K562 (cell line): ENCODE data around the gene FLOT2. TPM values are rescaled to one million over a fixed set of nuclear protein-coding genes. Genes with fewer than 3 reads are reported as not detected.

Experiments
- ATAC-seq: fragments of 200-7000 bp; cut with Tn5 transposase; 3 replicates; pipeline ENCODE4 v1.9.1; 2020; ENCODE audit warnings: moderate library complexity
- BruUV-seq: library from RNA; stranded (reverse); fragments of 400-500 nt; replicated peaks from 2 replicates; lab custom pipeline; 2021; lab: Mats Ljungman, UMichigan
- CTCF ChIA-PET: fragments of 300-600 bp; formaldehyde crosslinking; extraction: SDS; loops from one replicate; lab custom pipeline; 2021; ENCODE audit warnings: low intra/inter-chr PET ratio; lab: Yijun Ruan, JAX
- POLR2A ChIA-PET: fragments of 300-600, 350-650 bp; sonication (Branson Sonifier 250); formaldehyde crosslinking; extraction: SDS; loops from one replicate; lab custom pipeline; 2021; ENCODE audit warnings: antibody characterized with exemption, inconsistent platforms; lab: Yijun Ruan, JAX
- DNase-seq, 4 experiments: peaks; one replicate each; pipeline versions ENCODE4 v3.0.0 to v3.0.0-alpha.2; 2011 to 2018; ENCODE audit warnings: low spot score in 3 of 4, mixed read lengths in 3 of 4; ENCODE audit errors: extremely low read depth in 1 of 4
- FAIRE-seq: peaks from 2 replicates; lab custom pipeline; 2011; peaks lifted over from hg19 to GRCh38; lab: Jason Lieb, UNC
- H2AFZ ChIP-seq: 2 replicates; pipeline ENCODE4 v1.6.0; 2011; ENCODE audit warnings: low read depth, low read length, control low read depth, inconsistent platforms
- H3K27ac ChIP-seq: fragments of 200-600 bp; 3 replicates; pipeline ENCODE4 v1.8.0; 2011; ENCODE audit warnings: low read depth, mild to moderate bottlenecking, control low read depth, inconsistent platforms, low read length, moderate library complexity, mixed read lengths; ENCODE audit errors: extremely low read depth
- H3K27me3 ChIP-seq, 2 experiments: fragments of 300-600 bp in 1 of 2; 2 replicates in 1 of 2; 3 replicates in 1 of 2; pipeline versions ENCODE4 v1.6.0 to v1.8.0; 2011; ENCODE audit warnings: inconsistent platforms in 2 of 2, low read length in 2 of 2, mild to moderate bottlenecking in 1 of 2, mixed read lengths in 1 of 2, moderate library complexity in 1 of 2; ENCODE audit not compliant: control insufficient read depth in 2 of 2, insufficient read depth in 2 of 2
- H3K36me3 ChIP-seq: fragments of 300-600 bp; 3 replicates; pipeline ENCODE4 v1.8.0; 2011; ENCODE audit warnings: mild to moderate bottlenecking, low read length, inconsistent platforms; ENCODE audit not compliant: control insufficient read depth, insufficient read depth
- H3K4me1 ChIP-seq, 2 experiments: fragments of 200-600 bp in 1 of 2; replicated peaks in 1 of 2; 2 replicates in 1 of 2; 3 replicates in 1 of 2; pipeline versions ENCODE4 v1.5.1 to v1.8.0; 2011; ENCODE audit warnings: inconsistent platforms in 2 of 2, low read length in 2 of 2, mild to moderate bottlenecking in 1 of 2, mixed read lengths in 1 of 2, moderate library complexity in 1 of 2; ENCODE audit not compliant: control insufficient read depth in 2 of 2, insufficient read depth in 2 of 2
- H3K4me2 ChIP-seq: 2 replicates; pipeline ENCODE4 v1.6.1; 2011; ENCODE audit warnings: low read length, control low read depth, inconsistent platforms, mixed read lengths; ENCODE audit not compliant: insufficient read depth
- H3K4me3 ChIP-seq: fragments of 200-600 bp; sonication (generic), shearing (Covaris generic); 2 replicates; pipeline ENCODE4 v1.5.1; 2016; ENCODE audit warnings: control low read depth, inconsistent platforms
- H3K79me2 ChIP-seq: fragments of 200-600 bp; 3 replicates; pipeline ENCODE4 v1.8.0; 2011; ENCODE audit warnings: low read length, inconsistent platforms; ENCODE audit not compliant: control insufficient read depth, insufficient read depth
- H3K9ac ChIP-seq, 2 experiments: 2 replicates each; pipeline versions ENCODE4 v1.6.0 to v1.6.1; 2011; ENCODE audit warnings: low read depth in 2 of 2, low read length in 2 of 2, control low read depth in 1 of 2, inconsistent platforms in 1 of 2, mild to moderate bottlenecking in 1 of 2, mixed read lengths in 1 of 2; ENCODE audit not compliant: insufficient read depth in 1 of 2
- H3K9me1 ChIP-seq: one replicate; pipeline ENCODE4 v1.6.0; 2011; ENCODE audit warnings: inconsistent platforms, mild to moderate bottlenecking, low read length, moderate library complexity; ENCODE audit not compliant: control insufficient read depth, insufficient read depth
- H3K9me3 ChIP-seq: replicated peaks from 2 replicates; pipeline ENCODE4 v1.5.1; 2011; ENCODE audit warnings: low read depth, low read length, inconsistent platforms; ENCODE audit not compliant: control insufficient read depth, insufficient read depth
- H4K20me1 ChIP-seq: replicated peaks from 2 replicates; pipeline ENCODE4 v1.6.1; 2011; ENCODE audit warnings: low read length, inconsistent platforms, mixed read lengths; ENCODE audit not compliant: control insufficient read depth, insufficient read depth
- ASH1L ChIP-seq: fragments of 450-650 bp; IDR thresholded peaks from 2 replicates; pipeline ENCODE4 v1.6.1; 2018; ENCODE audit warnings: borderline replicate concordance, mild to moderate bottlenecking, low read depth; ENCODE audit not compliant: partially characterized antibody
- CEBPB ChIP-seq: fragments of 450-650 bp; IDR thresholded peaks from 2 replicates; pipeline ENCODE4 v1.6.1; 2016; ENCODE audit warnings: missing genetic modification characterization, missing compliant biosample characterization
- ESRRB ChIP-seq: fragments of 250-450 bp; sonication (Bioruptor Pico); IDR thresholded peaks from 2 replicates; pipeline ENCODE4 v1.5.0; 2020; ENCODE audit warnings: mild to moderate bottlenecking, moderate library complexity, borderline replicate concordance
- NCOA4 ChIP-seq: fragments of 450-650 bp; IDR thresholded peaks from 2 replicates; pipeline ENCODE4 v1.6.1; 2018; ENCODE audit warnings: mild to moderate bottlenecking; ENCODE audit not compliant: partially characterized antibody
- RAD21 ChIP-seq, 2 experiments: fragments of 250-450 bp in 1 of 2; fragments of 450-650 bp in 1 of 2; sonication (Bioruptor Pico) in 1 of 2; formaldehyde crosslinking in 1 of 2; IDR thresholded peaks in 1 of 2; conservative IDR thresholded peaks in 1 of 2; 2 replicates each; pipeline versions ENCODE4 v1.4.0 to v1.8.0; 2020 to 2022; ENCODE audit warnings: mild to moderate bottlenecking in 2 of 2, moderate library complexity in 1 of 2
- SAFB ChIP-seq: fragments of 200-400 bp; formaldehyde crosslinking; IDR thresholded peaks from 2 replicates; pipeline ENCODE4 v1.6.1; 2017; ENCODE audit warnings: low read depth, low read length, borderline replicate concordance
- TEAD4 ChIP-seq, 2 experiments: sonication (generic) in 1 of 2; formaldehyde crosslinking in 1 of 2; IDR thresholded peaks; 2 replicates each; pipeline versions ENCODE4 v1.6.1 to v1.8.0; 2012 to 2022; ENCODE audit warnings: borderline replicate concordance in 1 of 2, inconsistent platforms in 1 of 2, low read length in 1 of 2, mild to moderate bottlenecking in 1 of 2, missing genetic modification reagents in 1 of 2
- USF2 ChIP-seq: sonication (generic); formaldehyde crosslinking; IDR thresholded peaks from 2 replicates; pipeline ENCODE4 v1.5.0; 2020; ENCODE audit warnings: missing genetic modification reagents
- ZBTB7A ChIP-seq: IDR thresholded peaks from 2 replicates; pipeline ENCODE4 v1.6.1; 2011; ENCODE audit warnings: low read depth, mild to moderate bottlenecking, low read length, moderate library complexity, borderline replicate concordance; ENCODE audit not compliant: control insufficient read depth
- ZNF551 ChIP-seq: fragments of 250-450 bp; sonication (Bioruptor Pico); IDR thresholded peaks from 2 replicates; pipeline ENCODE4 v1.5.0; 2021; ENCODE audit warnings: mild to moderate bottlenecking, moderate library complexity
- WGBS: fragments of 100-300 bp; shearing (Covaris generic); methylation state at CpG from one replicate; pipeline ENCODE4 v1.1.6; 2016; ENCODE audit warnings: low coverage, mixed read lengths; ENCODE audit not compliant: insufficient coverage; ENCODE audit errors: missing lambda C conversion rate; 5-methylcytosine and 5-hydroxymethylcytosine counted together
- in situ Hi-C: fragments of 300-500 bp; cut with MboI; formaldehyde crosslinking; loops from 4 replicates; pipeline ENCODE4 v1.15.0; 2018; ENCODE audit warnings: inconsistent platforms, mixed read lengths
- intact Hi-C: fragments of 100-400 bp; cut with micrococcal nuclease; formaldehyde crosslinking; loops from 2 replicates; pipeline ENCODE4 v1.14.2; 2022
- polyA plus RNA-seq, 8 experiments: library from polyadenylated mRNA; depleted of rRNA in 4 of 8; stranded (reverse) in 5 of 8; unstranded in 3 of 8; fragments of >200 nt; fragmentation: Nextera tagmentation in 2 of 8; fragmentation: Illumina TruSeq in 1 of 8; extraction: Ambion mirVana in 2 of 8; extraction: Trizol in 1 of 8; gene quantifications; 2 replicates each; pipeline versions ENCODE4 v1.2.1 to v1.2.3, GENCODE V29; 2011 to 2014; ENCODE audit warnings: inconsistent platforms in 1 of 8, missing spikeins in 1 of 8
- total RNA-seq, 7 experiments: library from RNA; depleted of rRNA in 6 of 7; stranded (reverse); fragments of >200 nt in 6 of 7; fragmentation: Illumina TruSeq in 2 of 7; extraction: Trizol in 2 of 7; gene quantifications; 2 replicates each; pipeline versions ENCODE4 v1.2.1 to v1.2.3, GENCODE V29; 2011 to 2021; ENCODE audit warnings: low replicate concordance in 1 of 7

Gene FLOT2
- total and polyA plus RNA-seq, 9 of the 15 experiments (the other 6 are each of a cell fraction or from before 2014, with no cell fraction given) = 17.5 to 138 (median 41.7) TPM

- no peak for TF ChIP-seq USF2 (CRISPR knock-in tag)
- peak; percentile 9; the same call in 1 of the 2 replicates for TF ChIP-seq CEBPB (tag)
- TF ChIP-seq, all 486 proteins: peak for 12
These were observed 55.6 kb downstream of the FLOT2 start (continued) for GRCh38 chr17:28841901-28842281.

- ChIA-PET CTCF (no interaction called here), POLR2A (interaction anchor here (0.5 to 4.7 kb wide), 6 partner anchors 8 to 63 kb away, joined by 3 to 27 read pairs (median 4); no protein-coding TSS in a partner anchor)
- 55% methylated on average over 2 of the region's 2 CpGs for WGBS
- ATAC-seq (no peak), FAIRE-seq (no peak), DNase-seq (peak in 1 of 4 experiments; percentile 15)
- H4K20me1 ChIP-seq = no peaks in the 10 kb centered on the region
- H3K79me2 ChIP-seq = peaks cover 87% of the 10 kb centered on the region
- H3K9me3 ChIP-seq = no peaks in the 10 kb centered on the region
- H2AFZ ChIP-seq = no peak overlapping the region
- intact Hi-C loops (no loop called here), in situ Hi-C loops (no loop called here)
- no peaks in the 10 kb centered on the region for H3K27me3 ChIP-seq
- no TSS peak for BruUV-seq
- no peaks in the 10 kb centered on the region for H3K9me1 ChIP-seq
- TF ChIP-seq NCOA4 (no peak), ASH1L (no peak), TEAD4 (IDR thresholded peaks at IDR 0.05; ENCODE audit: low read length) (no peak), TEAD4 (CRISPR knock-in tag; IDR thresholded peaks at IDR 0.05; ENCODE audit: borderline replicate concordance) (no peak), RAD21 (CRISPR knock-in tag; conservative IDR thresholded peaks at IDR 0.05 in 1 of 2, IDR thresholded peaks at IDR 0.05 in 1 of 2) (no peak), ZBTB7A (no peak), ZNF551 (CRISPR knock-in tag) (no peak), SAFB (no peak), ESRRB (CRISPR knock-in tag) (no peak)
- no peak overlapping the region for H3K4me3 ChIP-seq
- H3K9ac ChIP-seq = no peak overlapping the region
- H3K27ac ChIP-seq = peak overlapping the region; percentile 54; the same call in 2 of the 3 replicates
- H3K4me1 ChIP-seq = peaks cover 20 to 39% of the 10 kb centered on the region in 2 experiments
- peaks cover 14% of the 10 kb centered on the region for H3K36me3 ChIP-seq
- no peak overlapping the region for H3K4me2 ChIP-seq
These were observed 58.3 kb downstream of the FLOT2 start for GRCh38 chr17:28839221-28839620.
